ENCODE data around the gene NHLRC1.

DNA sequence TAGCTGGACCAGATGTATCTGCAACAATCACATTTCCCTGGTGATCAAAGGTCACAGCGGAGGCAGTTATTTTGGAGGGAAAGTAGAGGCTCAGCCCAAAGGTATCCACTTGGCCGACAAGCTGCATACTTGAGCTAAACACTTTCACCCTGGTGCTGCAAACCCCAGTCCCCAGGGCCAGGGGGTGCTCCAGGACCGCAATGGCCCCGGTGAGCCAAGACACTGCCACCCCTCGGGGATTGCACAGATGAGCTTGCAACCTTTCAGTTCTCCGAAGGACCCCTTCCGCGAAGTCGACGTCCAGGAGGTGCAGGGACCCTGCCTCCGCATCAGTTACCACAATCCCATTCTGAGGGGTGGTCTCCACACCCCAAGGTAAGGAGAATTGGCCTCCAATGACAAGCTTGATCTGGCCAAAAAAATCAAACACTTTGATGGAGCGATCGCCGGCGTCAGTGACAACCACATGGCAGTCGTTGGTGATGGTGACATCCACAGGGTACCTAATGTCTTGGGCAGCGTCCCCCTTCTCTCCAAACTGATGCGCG, 823 bp downstream of the NHLRC1 start:
- TF ChIP-seq, protein P1, sequence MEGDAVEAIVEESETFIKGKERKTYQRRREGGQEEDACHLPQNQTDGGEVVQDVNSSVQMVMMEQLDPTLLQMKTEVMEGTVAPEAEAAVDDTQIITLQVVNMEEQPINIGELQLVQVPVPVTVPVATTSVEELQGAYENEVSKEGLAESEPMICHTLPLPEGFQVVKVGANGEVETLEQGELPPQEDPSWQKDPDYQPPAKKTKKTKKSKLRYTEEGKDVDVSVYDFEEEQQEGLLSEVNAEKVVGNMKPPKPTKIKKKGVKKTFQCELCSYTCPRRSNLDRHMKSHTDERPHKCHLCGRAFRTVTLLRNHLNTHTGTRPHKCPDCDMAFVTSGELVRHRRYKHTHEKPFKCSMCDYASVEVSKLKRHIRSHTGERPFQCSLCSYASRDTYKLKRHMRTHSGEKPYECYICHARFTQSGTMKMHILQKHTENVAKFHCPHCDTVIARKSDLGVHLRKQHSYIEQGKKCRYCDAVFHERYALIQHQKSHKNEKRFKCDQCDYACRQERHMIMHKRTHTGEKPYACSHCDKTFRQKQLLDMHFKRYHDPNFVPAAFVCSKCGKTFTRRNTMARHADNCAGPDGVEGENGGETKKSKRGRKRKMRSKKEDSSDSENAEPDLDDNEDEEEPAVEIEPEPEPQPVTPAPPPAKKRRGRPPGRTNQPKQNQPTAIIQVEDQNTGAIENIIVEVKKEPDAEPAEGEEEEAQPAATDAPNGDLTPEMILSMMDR (IDR thresholded peaks at IDR 0.05): no peak
- TF ChIP-seq POLR2A (IDR thresholded peaks at IDR 0.05): no peak

Measured in gastroesophageal sphincter (tissue), 3 donors.